OCI-LY7 (cell line): ENCODE data around the gene ARL3.

Experiments
- CTCF ChIP-seq: fragments of 200-600 bp; sonication (generic); conservative IDR thresholded peaks from 2 replicates; pipeline ENCODE4 v1.5.1; 2014; ENCODE audit warnings: mild to moderate bottlenecking, antibody characterized with exemption, low read length, moderate library complexity, mixed read lengths
- EZH2phosphoT487 ChIP-seq: fragments of 200-600 bp; sonication (generic); IDR thresholded peaks from 2 replicates; pipeline ENCODE4 v1.6.1; 2018; ENCODE audit warnings: low read depth, borderline replicate concordance, mild to moderate bottlenecking, mixed run types, antibody characterized with exemption, low read length, moderate library complexity, mixed read lengths

GRCh38 chr10:102727037-102727818 lies 13.0 kb upstream of the ARL3 start:
- no peak for TF ChIP-seq CTCF
- TF ChIP-seq EZH2phosphoT487, result no peak
